22Rv1 (cell line): Measurements from ENCODE around the gene MAP1B.
"Not testable (repeated sequence)": the region's sequence is repeated elsewhere in the genome, so short reads cannot be mapped to it uniquely, and the experiment has no call there.

ENCODE experiments used
- H3K27ac ChIP-seq: fragments of 450-650 bp; 2 replicates; pipeline ENCODE4 v1.5.1; 2017
- ZFX ChIP-seq: fragments of 450-650 bp; IDR thresholded peaks from 2 replicates; pipeline ENCODE4 v1.6.1; 2017; ENCODE audit warnings: antibody characterized with exemption, borderline replicate concordance
- TF ChIP-seq, protein P1 (sequence below): fragments of 450-650 bp; IDR thresholded peaks from 2 replicates; pipeline ENCODE4 v1.5.1; 2017; ENCODE audit warnings: mild to moderate bottlenecking

The MAP1B gene

DNA sequence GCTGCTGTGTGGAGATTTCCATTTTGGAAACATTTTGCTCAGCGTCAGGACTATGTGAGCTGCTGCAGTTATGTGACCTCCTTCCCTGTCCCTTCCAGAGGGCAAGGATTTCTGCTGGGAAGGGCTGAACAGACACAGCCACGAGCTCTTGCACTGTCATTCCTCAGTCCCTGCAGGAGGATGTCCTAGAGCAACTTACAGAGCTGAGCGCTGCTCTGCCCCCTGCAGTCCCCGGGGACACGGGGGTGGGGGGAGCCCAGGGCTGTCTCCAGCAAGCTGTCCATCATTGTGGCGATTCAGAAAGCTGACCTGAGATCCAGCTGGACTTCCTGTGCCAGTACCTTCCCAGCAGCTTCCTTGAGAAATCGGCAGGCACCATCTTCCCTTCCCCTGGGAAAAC lies 28.0 kb upstream of the MAP1B start:
- TF ChIP-seq, protein P1, sequence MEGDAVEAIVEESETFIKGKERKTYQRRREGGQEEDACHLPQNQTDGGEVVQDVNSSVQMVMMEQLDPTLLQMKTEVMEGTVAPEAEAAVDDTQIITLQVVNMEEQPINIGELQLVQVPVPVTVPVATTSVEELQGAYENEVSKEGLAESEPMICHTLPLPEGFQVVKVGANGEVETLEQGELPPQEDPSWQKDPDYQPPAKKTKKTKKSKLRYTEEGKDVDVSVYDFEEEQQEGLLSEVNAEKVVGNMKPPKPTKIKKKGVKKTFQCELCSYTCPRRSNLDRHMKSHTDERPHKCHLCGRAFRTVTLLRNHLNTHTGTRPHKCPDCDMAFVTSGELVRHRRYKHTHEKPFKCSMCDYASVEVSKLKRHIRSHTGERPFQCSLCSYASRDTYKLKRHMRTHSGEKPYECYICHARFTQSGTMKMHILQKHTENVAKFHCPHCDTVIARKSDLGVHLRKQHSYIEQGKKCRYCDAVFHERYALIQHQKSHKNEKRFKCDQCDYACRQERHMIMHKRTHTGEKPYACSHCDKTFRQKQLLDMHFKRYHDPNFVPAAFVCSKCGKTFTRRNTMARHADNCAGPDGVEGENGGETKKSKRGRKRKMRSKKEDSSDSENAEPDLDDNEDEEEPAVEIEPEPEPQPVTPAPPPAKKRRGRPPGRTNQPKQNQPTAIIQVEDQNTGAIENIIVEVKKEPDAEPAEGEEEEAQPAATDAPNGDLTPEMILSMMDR, result no peak
- no peak for TF ChIP-seq ZFX
- H3K27ac ChIP-seq, result no peak overlapping the region

DNA sequence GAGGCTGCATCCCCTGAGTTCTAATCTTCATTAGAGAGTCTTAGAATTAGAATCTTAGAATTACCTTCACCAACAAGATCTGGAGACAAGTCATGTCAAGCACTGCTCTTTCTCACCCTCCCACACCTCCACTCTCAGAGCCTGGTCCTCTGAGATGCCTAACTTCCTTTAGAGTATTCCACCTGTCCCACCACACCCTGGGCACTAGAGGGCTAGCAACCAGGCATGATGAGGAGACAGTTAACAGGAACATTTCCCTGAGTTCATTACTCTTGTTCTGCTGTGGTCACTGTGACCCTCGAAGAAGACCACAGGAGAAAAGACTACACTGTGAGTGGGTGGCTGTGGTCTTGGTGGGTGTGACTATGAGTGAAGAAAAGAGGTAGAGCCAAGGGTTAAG lies 25.2 kb upstream of the MAP1B start:
- no peak overlapping the region for H3K27ac ChIP-seq
- TF ChIP-seq, protein P1, result no peak
- TF ChIP-seq ZFX, result no peak

DNA sequence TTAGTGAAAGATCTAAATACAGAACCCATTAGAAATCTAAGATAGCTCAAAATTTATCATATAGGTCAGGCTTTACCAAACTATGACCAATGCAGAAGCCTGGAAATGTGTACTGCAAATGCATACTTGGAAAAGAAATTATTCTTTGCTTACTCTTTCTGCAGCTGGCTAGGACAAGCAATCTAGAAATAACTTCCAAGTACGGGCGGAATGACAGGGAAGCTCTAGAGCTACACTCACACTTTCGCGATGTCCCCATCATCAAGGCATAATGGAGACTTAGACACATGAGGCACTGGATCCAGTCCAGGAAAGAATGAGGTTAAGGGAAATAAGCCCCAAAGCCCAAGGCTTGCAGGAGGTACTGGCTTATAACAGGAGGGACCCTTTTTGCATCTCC lies 22.4 kb upstream of the MAP1B start:
- TF ChIP-seq, protein P1, result no peak
- H3K27ac ChIP-seq, result no peak overlapping the region

DNA sequence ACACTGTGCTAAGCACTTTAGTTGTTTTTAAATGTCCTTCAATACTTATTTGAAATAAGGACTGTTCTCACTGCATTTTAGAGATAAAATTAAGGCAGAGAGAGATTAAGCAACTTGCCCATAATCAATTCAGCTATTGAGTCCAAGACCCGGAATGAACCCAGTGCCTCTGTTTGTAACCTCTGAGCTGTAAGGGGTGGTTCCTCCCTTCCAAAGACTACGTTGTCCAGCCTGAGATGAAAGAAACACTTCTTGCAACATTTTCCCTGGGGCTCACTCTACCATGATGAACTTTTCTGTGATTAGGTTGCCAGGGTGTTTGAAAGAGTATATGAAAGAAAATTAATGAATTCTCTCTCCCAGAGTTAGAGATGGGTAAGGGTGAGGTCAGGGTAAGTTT lies 22.0 kb upstream of the MAP1B start:
- TF ChIP-seq, protein P1, result no peak
- no peak for TF ChIP-seq ZFX
- H3K27ac ChIP-seq, result no peak overlapping the region

DNA sequence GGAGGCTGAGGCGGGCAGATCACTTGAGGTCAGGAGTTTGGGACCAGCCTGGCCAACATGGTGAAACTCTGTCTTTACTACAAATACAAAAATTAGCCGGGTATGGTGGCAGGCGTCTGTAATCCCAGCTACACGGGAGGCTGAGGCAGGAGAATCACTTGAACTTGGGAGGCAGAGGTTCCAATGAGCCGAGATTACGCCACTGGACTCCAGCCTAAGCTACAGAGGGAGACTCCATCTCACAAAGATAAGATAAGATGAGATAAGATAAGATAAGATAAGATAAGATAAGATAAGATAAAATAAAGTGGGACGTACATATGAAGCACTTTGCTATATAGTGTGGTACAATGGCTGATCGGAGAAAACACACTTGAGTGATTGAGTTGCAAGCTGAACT lies 17.6 kb upstream of the MAP1B start:
- not testable (repeated sequence) for H3K27ac ChIP-seq

DNA sequence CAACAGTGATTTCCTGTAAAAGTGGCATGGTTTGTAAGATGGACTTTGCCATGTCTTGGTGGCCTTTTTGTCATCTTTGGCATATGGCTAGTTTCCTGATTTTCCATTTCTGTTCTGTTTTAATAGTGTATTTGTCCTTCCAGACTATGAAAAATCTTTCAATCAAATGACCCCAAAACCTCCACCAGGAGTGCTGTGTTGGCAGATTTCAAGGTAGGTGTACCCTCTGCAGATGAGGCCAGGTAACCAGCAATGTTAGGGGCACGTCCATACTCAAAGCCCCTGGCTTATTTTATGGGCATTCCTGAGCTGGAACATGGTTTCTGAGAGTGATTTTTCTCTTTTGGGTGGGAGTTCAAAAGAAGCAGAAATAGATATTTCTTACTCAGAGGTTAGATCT lies 15.2 kb upstream of the MAP1B start:
- no peak overlapping the region for H3K27ac ChIP-seq
- TF ChIP-seq ZFX, result no peak
- TF ChIP-seq, protein P1, result no peak

DNA sequence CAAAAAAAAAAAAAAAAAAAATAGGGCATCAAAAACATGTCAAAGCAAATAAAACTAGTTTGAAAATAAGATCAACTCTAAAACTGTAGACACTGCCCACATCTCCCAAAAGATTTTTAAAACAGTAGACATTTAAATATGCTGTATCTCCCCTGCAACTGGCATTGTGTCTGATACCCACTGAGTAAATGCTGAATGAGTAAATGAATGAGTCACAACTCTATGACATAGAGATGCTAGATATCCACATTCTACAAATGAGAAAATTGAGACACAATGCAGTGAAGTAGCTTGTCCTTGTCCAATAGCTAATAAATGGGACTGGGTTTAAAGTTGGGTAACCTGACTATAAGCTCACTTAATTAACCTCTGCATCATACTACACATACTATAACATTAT lies 14.1 kb upstream of the MAP1B start:
- no peak overlapping the region for H3K27ac ChIP-seq
- TF ChIP-seq, protein P1, result no peak
- TF ChIP-seq ZFX, result no peak

DNA sequence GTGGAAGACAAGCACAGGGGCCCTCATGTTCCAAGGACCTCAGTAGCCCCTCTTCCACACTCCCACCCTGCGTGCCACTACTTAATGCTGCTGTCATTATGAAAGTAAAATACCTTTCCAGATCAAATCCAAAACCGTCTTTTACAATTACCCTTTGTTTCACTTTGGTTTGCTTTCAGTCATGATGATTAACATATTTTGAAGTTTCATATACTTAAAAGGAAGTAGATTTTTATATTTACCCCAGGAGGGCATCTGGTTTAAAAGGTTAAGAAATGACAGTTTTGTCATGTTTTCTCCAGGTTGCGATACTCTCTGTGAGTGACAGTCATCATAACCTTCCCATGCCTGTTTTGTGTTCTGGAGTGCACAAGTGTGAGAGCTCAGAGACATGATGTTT lies 13.5 kb upstream of the MAP1B start:
- TF ChIP-seq ZFX, result no peak
- TF ChIP-seq, protein P1, result no peak
- no peak overlapping the region for H3K27ac ChIP-seq
